GM21381 (cell line): ENCODE measurements around the gene PRR23B.

Experiments used
- ATAC-seq: cut with Tn5 transposase; IDR thresholded peaks from one replicate; pipeline ENCODE4 v1.9.1; 2021; ENCODE audit warnings: mild to moderate bottlenecking, moderate library complexity; ENCODE audit not compliant: unreplicated experiment

PRR23B gene

GRCh38 chr3:138975351-138975750, 45.4 kb downstream of the PRR23B start:
- ATAC-seq = no peak

- no peak for ATAC-seq
These were observed 46.3 kb downstream of the PRR23B start for GRCh38 chr3:138974462-138974861.

- no peak for ATAC-seq
These were observed 47.8 kb downstream of the PRR23B start for GRCh38 chr3:138972941-138973340.

- ATAC-seq = no peak
These were observed 48.9 kb downstream of the PRR23B start for GRCh38 chr3:138971766-138972320.
